ENCODE results near the gene BCAS3. TPM values are rescaled to one million over a fixed set of nuclear protein-coding genes. Genes with fewer than 3 reads are reported as not detected.

BCAS3 gene
- total RNA-seq, 1 donor from 2014 or later, result 38.1 TPM

- no peaks in the 10 kb centered on the region for H3K27me3 Mint-ChIP-seq (ENCODE audit: unreplicated experiment)
- no peak overlapping the region for H3K4me3 Mint-ChIP-seq (ENCODE audit: unreplicated experiment)
- H3K36me3 Mint-ChIP-seq (ENCODE audit: low read depth, unreplicated experiment), result no peaks in the 10 kb centered on the region
- no peaks in the 10 kb centered on the region for H3K4me1 Mint-ChIP-seq (ENCODE audit: unreplicated experiment)
- DNase-seq (ENCODE audit: low spot score), result no peak
- no peak for TF ChIP-seq CTCF (IDR thresholded peaks at IDR 0.05; ENCODE audit: unreplicated experiment)
- no peak overlapping the region for H3K27ac Mint-ChIP-seq (ENCODE audit: unreplicated experiment)
- H3K9me3 Mint-ChIP-seq (ENCODE audit: unreplicated experiment), result no peaks in the 10 kb centered on the region
Observed at GRCh38 chr17:60959696-60960095, 282.0 kb downstream of the BCAS3 start.

GRCh38 chr17:60960398-60961065 is 282.9 kb downstream of the BCAS3 start:
- H3K4me3 Mint-ChIP-seq (ENCODE audit: unreplicated experiment), result no peak overlapping the region
- H3K9me3 Mint-ChIP-seq (ENCODE audit: unreplicated experiment), result no peaks in the 10 kb centered on the region
- TF ChIP-seq CTCF (IDR thresholded peaks at IDR 0.05; ENCODE audit: unreplicated experiment), result no peak
- H3K4me1 Mint-ChIP-seq (ENCODE audit: unreplicated experiment), result no peaks in the 10 kb centered on the region
- H3K27me3 Mint-ChIP-seq (ENCODE audit: unreplicated experiment), result no peaks in the 10 kb centered on the region
- no peak for DNase-seq (ENCODE audit: low spot score)
- no peak overlapping the region for H3K27ac Mint-ChIP-seq (ENCODE audit: unreplicated experiment)
- H3K36me3 Mint-ChIP-seq (ENCODE audit: low read depth, unreplicated experiment), result no peaks in the 10 kb centered on the region

- Mint-ChIP-seq H3K4me3 (ENCODE audit: unreplicated experiment) (no peak overlapping the region), H3K27me3 (ENCODE audit: unreplicated experiment) (no peaks in the 10 kb centered on the region), H3K9me3 (ENCODE audit: unreplicated experiment) (no peaks in the 10 kb centered on the region), H3K4me1 (ENCODE audit: unreplicated experiment) (peaks cover 2% of the 10 kb centered on the region), H3K27ac (ENCODE audit: unreplicated experiment) (no peak overlapping the region), H3K36me3 (ENCODE audit: low read depth, unreplicated experiment) (peaks cover 8% of the 10 kb centered on the region)
- no peak for DNase-seq (ENCODE audit: low spot score)
- no peak for TF ChIP-seq CTCF (IDR thresholded peaks at IDR 0.05; ENCODE audit: unreplicated experiment)
Observed at GRCh38 chr17:60964160-60964559, 286.5 kb downstream of the BCAS3 start.

- Mint-ChIP-seq H3K4me3 (ENCODE audit: unreplicated experiment) (no peak overlapping the region), H3K27ac (ENCODE audit: unreplicated experiment) (no peak overlapping the region), H3K27me3 (ENCODE audit: unreplicated experiment) (no peaks in the 10 kb centered on the region), H3K9me3 (ENCODE audit: unreplicated experiment) (no peaks in the 10 kb centered on the region), H3K4me1 (ENCODE audit: unreplicated experiment) (peaks cover 2% of the 10 kb centered on the region), H3K36me3 (ENCODE audit: low read depth, unreplicated experiment) (peaks cover 8% of the 10 kb centered on the region)
- no peak for TF ChIP-seq CTCF (IDR thresholded peaks at IDR 0.05; ENCODE audit: unreplicated experiment)
- no peak for DNase-seq (ENCODE audit: low spot score)
Observed at GRCh38 chr17:60968266-60968665, 290.6 kb downstream of the BCAS3 start.

GRCh38 chr17:60969500-60970037 is 291.9 kb downstream of the BCAS3 start:
- H3K27ac Mint-ChIP-seq (ENCODE audit: unreplicated experiment), result no peak overlapping the region
- no peaks in the 10 kb centered on the region for H3K9me3 Mint-ChIP-seq (ENCODE audit: unreplicated experiment)
- TF ChIP-seq CTCF (IDR thresholded peaks at IDR 0.05; ENCODE audit: unreplicated experiment), result no peak
- H3K4me1 Mint-ChIP-seq (ENCODE audit: unreplicated experiment), result peaks cover 2% of the 10 kb centered on the region
- DNase-seq (ENCODE audit: low spot score), result no peak
- no peak overlapping the region for H3K4me3 Mint-ChIP-seq (ENCODE audit: unreplicated experiment)
- H3K27me3 Mint-ChIP-seq (ENCODE audit: unreplicated experiment), result no peaks in the 10 kb centered on the region
- H3K36me3 Mint-ChIP-seq (ENCODE audit: low read depth, unreplicated experiment), result peaks cover 8% of the 10 kb centered on the region
